Liver (tissue), 9 donors: ENCODE results near the gene CHRM1. TPM values are rescaled to one million over a fixed set of nuclear protein-coding genes. Genes with fewer than 3 reads are reported as not detected.

Experiments used
- DNase-seq: peaks from one replicate; pipeline ENCODE4 v3.0.0-alpha.2; 2017; ENCODE audit warnings: low spot score
- H3K27ac ChIP-seq, 2 donors: one replicate each; pipeline ENCODE4 v1.7.0; 2013; ENCODE audit warnings: inconsistent platforms in 2 of 2, low read length in 2 of 2, control low read depth in 1 of 2, low read depth in 1 of 2, mild to moderate bottlenecking in 1 of 2
- H3K27me3 ChIP-seq, 4 donors: one replicate each; pipeline versions ENCODE4 v1.6.1 to v1.7.0; 2013; ENCODE audit warnings: low read length in 3 of 4, inconsistent platforms in 1 of 4, mild to moderate bottlenecking in 1 of 4, moderate library complexity in 1 of 4; ENCODE audit not compliant: control insufficient read depth in 4 of 4, insufficient read depth in 4 of 4
- H3K36me3 ChIP-seq, 4 donors: one replicate each; pipeline versions ENCODE4 v1.6.1 to v1.7.0; 2013; ENCODE audit warnings: low read length in 3 of 4, mild to moderate bottlenecking in 3 of 4, low read depth in 1 of 4, moderate library complexity in 1 of 4; ENCODE audit not compliant: control insufficient read depth in 4 of 4, insufficient read depth in 3 of 4
- H3K4me1 ChIP-seq, 4 donors: one replicate each; pipeline versions ENCODE4 v1.6.1 to v1.7.0; 2013; ENCODE audit warnings: low read length in 3 of 4, mild to moderate bottlenecking in 3 of 4, moderate library complexity in 1 of 4; ENCODE audit not compliant: control insufficient read depth in 4 of 4, insufficient read depth in 4 of 4
- H3K4me3 ChIP-seq, 3 donors: one replicate each; pipeline versions ENCODE4 v1.6.1 to v1.7.0; 2013; ENCODE audit warnings: low read length in 3 of 3, control low read depth in 1 of 3, low read depth in 1 of 3, mild to moderate bottlenecking in 1 of 3
- H3K9ac ChIP-seq, 2 donors: one replicate each; pipeline ENCODE4 v1.7.0; 2013; ENCODE audit warnings: low read length in 2 of 2, mild to moderate bottlenecking in 2 of 2, moderate library complexity in 2 of 2, control low read depth in 1 of 2, low read depth in 1 of 2
- H3K9me3 ChIP-seq, 4 donors: one replicate each; pipeline versions ENCODE4 v1.6.1 to v1.7.0; 2013; ENCODE audit warnings: low read length in 3 of 4; ENCODE audit not compliant: control insufficient read depth in 4 of 4
- ATF3 ChIP-seq: IDR thresholded peaks from 2 replicates; pipeline ENCODE4 v1.6.1; 2016; ENCODE audit warnings: antibody characterized with exemption
- CTCF ChIP-seq: fragments of 150-350 bp; IDR thresholded peaks from 2 replicates; pipeline ENCODE4 v1.5.1; 2017; ENCODE audit warnings: improper control_type of control experiment, low read depth, low read length; ENCODE audit not compliant: missing input control
- EGR1 ChIP-seq, 2 donors: IDR thresholded peaks; 2 replicates each; pipeline ENCODE4 v1.6.1; 2016 to 2018; ENCODE audit warnings: antibody characterized with exemption in 2 of 2, low read depth in 2 of 2
- FOXA1 ChIP-seq: IDR thresholded peaks from 2 replicates; pipeline ENCODE4 v1.6.1; 2016; ENCODE audit warnings: antibody characterized with exemption
- FOXA2 ChIP-seq: IDR thresholded peaks from 2 replicates; pipeline ENCODE4 v1.6.1; 2016; ENCODE audit warnings: antibody characterized with exemption
- GABPA ChIP-seq, 2 donors: IDR thresholded peaks in 1 of 2; conservative IDR thresholded peaks in 1 of 2; 2 replicates each; pipeline ENCODE4 v1.6.1; 2016; ENCODE audit warnings: antibody characterized with exemption in 2 of 2, mild to moderate bottlenecking in 1 of 2, moderate library complexity in 1 of 2
- HNF4A ChIP-seq, 2 donors: conservative IDR thresholded peaks; 2 replicates each; pipeline ENCODE4 v1.6.1; 2016; ENCODE audit warnings: antibody characterized with exemption in 2 of 2, mild to moderate bottlenecking in 2 of 2
- JUND ChIP-seq, 2 donors: IDR thresholded peaks; 2 replicates each; pipeline ENCODE4 v1.6.1; 2016; ENCODE audit warnings: antibody characterized with exemption in 2 of 2
- MAX ChIP-seq: IDR thresholded peaks from 2 replicates; pipeline ENCODE4 v1.6.1; 2016; ENCODE audit warnings: antibody characterized with exemption
- NR2F2 ChIP-seq: IDR thresholded peaks from 2 replicates; pipeline ENCODE4 v1.6.1; 2016; ENCODE audit warnings: antibody characterized with exemption
- RAD21 ChIP-seq, 2 donors: IDR thresholded peaks; 2 replicates each; pipeline ENCODE4 v1.6.1; 2016; ENCODE audit warnings: antibody characterized with exemption in 2 of 2, mild to moderate bottlenecking in 2 of 2
- REST ChIP-seq: IDR thresholded peaks from 2 replicates; pipeline ENCODE4 v1.6.1; 2016; ENCODE audit warnings: antibody characterized with exemption, mild to moderate bottlenecking
- RXRA ChIP-seq, 2 donors: IDR thresholded peaks; 2 replicates each; pipeline ENCODE4 v1.6.1; 2017 to 2018; ENCODE audit warnings: antibody characterized with exemption in 2 of 2, mild to moderate bottlenecking in 1 of 2
- SP1 ChIP-seq: IDR thresholded peaks from 2 replicates; pipeline ENCODE4 v1.6.1; 2018; ENCODE audit warnings: antibody characterized with exemption, mild to moderate bottlenecking
- TAF1 ChIP-seq: conservative IDR thresholded peaks from 2 replicates; pipeline ENCODE4 v1.6.1; 2016; ENCODE audit warnings: antibody characterized with exemption, mild to moderate bottlenecking
- YY1 ChIP-seq: IDR thresholded peaks from 2 replicates; pipeline ENCODE4 v1.6.1; 2016; ENCODE audit warnings: antibody characterized with exemption, mild to moderate bottlenecking
- ZBTB33 ChIP-seq: IDR thresholded peaks from 2 replicates; pipeline ENCODE4 v1.6.1; 2016; ENCODE audit warnings: antibody characterized with exemption
- WGBS: extraction: QIAGEN DNeasy Blood & Tissue Kit; methylation state at CpG from one replicate; pipeline ENCODE4 v1.1.7; 2013; 5-methylcytosine and 5-hydroxymethylcytosine counted together
- polyA plus RNA-seq, 2 donors: library from polyadenylated mRNA; stranded (reverse) in 1 of 2; unstranded in 1 of 2; fragments of 200-250 nt in 1 of 2; fragments of >200 nt in 1 of 2; fragmentation: Nextera tagmentation in 1 of 2; extraction: Ambion mirVana in 1 of 2; gene quantifications; one replicate each; pipeline versions ENCODE4 v1.2.1 to v1.2.3, GENCODE V29; 2013 to 2015
- total RNA-seq, 2 donors: library from RNA; depleted of rRNA; stranded (reverse); fragments of >200 nt; gene quantifications; one replicate each; pipeline ENCODE4 v1.2.3, GENCODE V29; 2014
- donor health status: healthy.
- donor health status: healthy.
- donor health status: healthy.
- donor health status: healthy.
- donor health status: healthy.

The CHRM1 gene
- total and polyA plus RNA-seq, 4 donors: not detected

- 90% methylated on average over 2 of the region's 2 CpGs for WGBS
- Histone ChIP-seq H3K9ac (no peak overlapping the region), H3K9me3 (no peaks in the 10 kb centered on the region), H3K27me3 (no peaks in the 10 kb centered on the region), H3K4me1 (no peaks in the 10 kb centered on the region), H3K4me3 (no peak overlapping the region), H3K36me3 (no peaks in the 10 kb centered on the region), H3K27ac (no peak overlapping the region)
- TF ChIP-seq HNF4A (conservative IDR thresholded peaks at IDR 0.05) (no peak), REST (no peak), FOXA2 (no peak), YY1 (no peak), EGR1 (IDR thresholded peaks at IDR 0.05; ENCODE audit: low read depth in 2 of 2) (no peak), NR2F2 (no peak), RAD21 (IDR thresholded peaks at IDR 0.05) (no peak), FOXA1 (no peak), ZBTB33 (no peak), SP1 (no peak), MAX (no peak)
- no peak for DNase-seq
These were observed 36.0 kb upstream of the CHRM1 start for GRCh38 chr11:62957147-62957546.

GRCh38 chr11:62954478-62954877 is 33.3 kb upstream of the CHRM1 start:
- no peaks in the 10 kb centered on the region for H3K9me3 ChIP-seq
- H3K27ac ChIP-seq: no peak overlapping the region
- no peak overlapping the region for H3K4me3 ChIP-seq
- no peaks in the 10 kb centered on the region for H3K36me3 ChIP-seq
- WGBS: 75% methylated on average over 5 of the region's 5 CpGs
- DNase-seq: no peak
- no peaks in the 10 kb centered on the region for H3K4me1 ChIP-seq
- no peaks in the 10 kb centered on the region for H3K27me3 ChIP-seq
- no peak overlapping the region for H3K9ac ChIP-seq
- no peak for TF ChIP-seq NR2F2
- TF ChIP-seq EGR1 (IDR thresholded peaks at IDR 0.05; ENCODE audit: low read depth in 2 of 2): no peak
- TF ChIP-seq FOXA2: no peak
- no peak for TF ChIP-seq MAX
- no peak for TF ChIP-seq RAD21 (IDR thresholded peaks at IDR 0.05)
- TF ChIP-seq ATF3: no peak
- TF ChIP-seq HNF4A (conservative IDR thresholded peaks at IDR 0.05): no peak
- TF ChIP-seq SP1: no peak
- TF ChIP-seq RXRA (IDR thresholded peaks at IDR 0.05): no peak
- TF ChIP-seq GABPA (IDR thresholded peaks at IDR 0.05 in 1 of 2, conservative IDR thresholded peaks at IDR 0.05 in 1 of 2): no peak
- TF ChIP-seq ZBTB33: no peak
- TF ChIP-seq REST: no peak
- no peak for TF ChIP-seq JUND (IDR thresholded peaks at IDR 0.05)
- TF ChIP-seq CTCF: no peak
- TF ChIP-seq YY1: no peak
- TF ChIP-seq TAF1: no peak
